ENCODE data around the gene MON1A. TPM values are rescaled to one million over a fixed set of nuclear protein-coding genes. Genes with fewer than 3 reads are reported as not detected.
"Not testable (repeated sequence)": the region's sequence is repeated elsewhere in the genome, so short reads cannot be mapped to it uniquely, and the experiment has no call there.

MON1A gene
- total RNA-seq, 1 donor, result 13.0 TPM

DNA sequence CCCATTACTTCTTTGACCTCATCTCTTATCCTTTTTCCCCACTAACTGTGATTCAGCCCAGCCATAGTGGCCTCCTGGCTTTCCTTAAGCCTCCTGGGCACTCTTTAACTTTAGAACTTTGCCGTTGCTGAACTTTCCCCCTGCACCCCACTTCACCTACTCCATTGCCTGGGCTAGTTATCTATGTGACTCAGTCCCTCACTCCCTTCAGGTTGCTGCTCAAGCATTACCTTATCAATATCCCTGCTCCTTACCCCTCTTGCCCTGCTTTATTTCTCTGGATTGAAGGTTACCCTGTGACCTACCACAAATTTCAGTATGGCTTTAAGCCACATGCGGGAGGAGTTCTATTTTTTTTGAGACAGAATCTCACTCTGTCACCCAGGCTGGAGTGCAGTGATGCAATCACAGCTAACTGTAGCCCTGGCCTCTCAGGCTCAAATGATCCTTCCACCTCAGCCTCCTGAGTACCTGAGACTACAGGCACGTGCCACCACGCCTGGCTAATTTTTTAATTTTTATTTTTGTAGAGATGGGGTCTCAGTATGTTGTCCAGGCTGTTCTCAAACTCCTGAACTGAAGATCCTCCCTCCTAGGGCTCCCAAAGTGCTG lies 3.4 kb downstream of the MON1A start:
- no peak overlapping the region for H3K4me2 ChIP-seq (ENCODE audit: insufficient read depth, low read length)
- H3K9me3 ChIP-seq (ENCODE audit: low read depth, low read length), result no peaks in the 10 kb centered on the region
- peaks cover 20% of the 10 kb centered on the region for H3K79me2 ChIP-seq (ENCODE audit: insufficient read depth, low read length)
- no peaks in the 10 kb centered on the region for H3K36me3 ChIP-seq (ENCODE audit: insufficient read depth, low read length)
- H3K4me3 ChIP-seq (ENCODE audit: insufficient read depth, low read length), result no peak overlapping the region
- DNase-seq (ENCODE audit: insufficient read length, low spot score, missing footprints), result no peak
- no peaks in the 10 kb centered on the region for H3K27me3 ChIP-seq (ENCODE audit: insufficient read depth, low read length)
- H4K20me1 ChIP-seq (ENCODE audit: insufficient read depth, low read length), result no peaks in the 10 kb centered on the region
- TF ChIP-seq, protein P1, sequence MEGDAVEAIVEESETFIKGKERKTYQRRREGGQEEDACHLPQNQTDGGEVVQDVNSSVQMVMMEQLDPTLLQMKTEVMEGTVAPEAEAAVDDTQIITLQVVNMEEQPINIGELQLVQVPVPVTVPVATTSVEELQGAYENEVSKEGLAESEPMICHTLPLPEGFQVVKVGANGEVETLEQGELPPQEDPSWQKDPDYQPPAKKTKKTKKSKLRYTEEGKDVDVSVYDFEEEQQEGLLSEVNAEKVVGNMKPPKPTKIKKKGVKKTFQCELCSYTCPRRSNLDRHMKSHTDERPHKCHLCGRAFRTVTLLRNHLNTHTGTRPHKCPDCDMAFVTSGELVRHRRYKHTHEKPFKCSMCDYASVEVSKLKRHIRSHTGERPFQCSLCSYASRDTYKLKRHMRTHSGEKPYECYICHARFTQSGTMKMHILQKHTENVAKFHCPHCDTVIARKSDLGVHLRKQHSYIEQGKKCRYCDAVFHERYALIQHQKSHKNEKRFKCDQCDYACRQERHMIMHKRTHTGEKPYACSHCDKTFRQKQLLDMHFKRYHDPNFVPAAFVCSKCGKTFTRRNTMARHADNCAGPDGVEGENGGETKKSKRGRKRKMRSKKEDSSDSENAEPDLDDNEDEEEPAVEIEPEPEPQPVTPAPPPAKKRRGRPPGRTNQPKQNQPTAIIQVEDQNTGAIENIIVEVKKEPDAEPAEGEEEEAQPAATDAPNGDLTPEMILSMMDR (IDR thresholded peaks at IDR 0.05; ENCODE audit: extremely low read depth, low read depth, low read length), result no peak
- no peak overlapping the region for H2AFZ ChIP-seq (ENCODE audit: low read length)
- no peak overlapping the region for H3K27ac ChIP-seq (ENCODE audit: low read depth, low read length)
- H3K4me1 ChIP-seq (ENCODE audit: insufficient read depth, low read length), result peaks cover 26% of the 10 kb centered on the region

DNA sequence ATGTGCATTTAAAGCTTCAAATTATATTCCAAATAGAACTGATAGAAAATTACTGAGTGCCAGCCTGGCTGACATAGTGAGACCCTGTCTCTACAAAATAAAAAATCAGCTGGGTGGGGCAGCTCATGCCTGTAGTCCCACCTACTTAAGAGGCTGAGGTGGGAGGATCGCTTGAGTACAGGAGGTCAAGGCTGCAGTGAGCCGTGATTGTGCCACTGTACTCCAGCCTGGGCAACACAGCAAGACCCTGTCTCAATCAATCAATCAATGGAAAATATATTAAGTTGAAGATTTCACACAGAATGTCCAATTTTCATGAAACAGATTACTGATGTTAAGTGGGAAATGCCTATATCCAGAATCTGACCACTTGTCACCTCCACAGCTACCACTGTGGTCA lies 4.1 kb downstream of the MON1A start:
- no peak for DNase-seq (ENCODE audit: insufficient read length, low spot score, missing footprints)
- Histone ChIP-seq H3K9me3 (ENCODE audit: low read depth, low read length) (no peaks in the 10 kb centered on the region), H3K36me3 (ENCODE audit: insufficient read depth, low read length) (no peaks in the 10 kb centered on the region), H2AFZ (ENCODE audit: low read length) (no peak overlapping the region), H3K27ac (ENCODE audit: low read depth, low read length) (no peak overlapping the region), H3K4me2 (ENCODE audit: insufficient read depth, low read length) (no peak overlapping the region), H4K20me1 (ENCODE audit: insufficient read depth, low read length) (no peaks in the 10 kb centered on the region), H3K4me3 (ENCODE audit: insufficient read depth, low read length) (no peak overlapping the region), H3K27me3 (ENCODE audit: insufficient read depth, low read length) (no peaks in the 10 kb centered on the region), H3K79me2 (ENCODE audit: insufficient read depth, low read length) (peaks cover 20% of the 10 kb centered on the region), H3K4me1 (ENCODE audit: insufficient read depth, low read length) (peaks cover 24% of the 10 kb centered on the region)
- TF ChIP-seq, protein P1 (IDR thresholded peaks at IDR 0.05; ENCODE audit: extremely low read depth, low read depth, low read length), result no peak

DNA sequence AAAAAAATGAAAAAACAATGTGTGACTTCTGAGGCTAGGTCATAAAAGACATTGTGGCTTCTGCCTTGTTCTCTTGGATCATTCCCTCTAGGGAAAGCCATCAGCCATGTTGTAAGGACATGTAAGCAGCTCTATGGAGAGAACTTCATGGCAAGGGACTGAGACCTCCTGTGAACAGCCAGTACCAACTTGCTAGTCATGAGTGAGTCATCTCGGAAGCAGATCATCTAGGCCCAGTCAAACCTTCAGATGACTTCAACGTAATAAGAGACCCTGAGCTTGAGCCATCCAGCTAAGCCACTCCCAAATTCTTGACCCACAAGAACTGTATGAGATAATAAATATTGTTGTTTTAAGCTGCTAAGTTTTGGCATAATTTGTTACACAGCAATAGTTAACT lies 4.9 kb downstream of the MON1A start:
- TF ChIP-seq, protein P1 (IDR thresholded peaks at IDR 0.05; ENCODE audit: extremely low read depth, low read depth, low read length), result no peak
- DNase-seq (ENCODE audit: insufficient read length, low spot score, missing footprints), result peak; percentile 83

DNA sequence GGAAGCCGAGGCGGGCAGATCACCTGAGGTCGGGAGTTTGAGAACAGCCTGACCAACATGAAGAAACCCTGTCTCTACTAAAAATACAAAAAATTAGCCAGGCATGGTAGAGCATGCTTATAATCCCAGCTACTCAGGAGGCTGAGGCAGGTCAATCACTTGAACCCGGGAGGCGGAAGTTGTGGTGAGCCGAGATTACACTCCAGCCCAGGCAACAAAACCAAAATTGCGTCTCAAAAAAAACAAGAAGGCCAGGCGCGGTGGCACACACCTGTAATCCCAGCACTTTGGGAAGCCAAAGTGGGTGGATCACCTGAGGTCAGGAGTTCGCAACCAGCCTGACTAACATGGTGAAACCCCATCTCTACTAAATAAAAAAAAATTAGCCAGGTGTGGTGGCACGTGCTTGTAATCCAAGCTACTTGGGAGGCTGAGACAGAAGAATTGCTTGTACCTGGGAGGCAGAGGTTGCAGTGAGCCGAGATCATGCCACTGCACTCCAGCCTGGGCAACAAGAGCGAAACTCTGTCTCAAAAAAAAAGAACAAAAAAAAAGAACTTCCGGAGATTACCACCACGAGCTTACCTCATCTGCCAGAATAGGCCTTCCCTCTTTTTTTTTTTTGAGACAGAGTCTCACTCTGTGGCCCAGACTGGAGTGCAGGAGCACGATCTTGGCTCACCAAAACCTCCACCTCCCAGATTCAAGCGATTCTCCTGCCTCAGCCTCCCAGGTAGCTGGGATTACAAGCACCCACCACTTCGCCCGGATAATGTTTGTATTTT lies 11.6 kb downstream of the MON1A start:
- not testable (repeated sequence) for H2AFZ ChIP-seq (ENCODE audit: low read length); H3K27ac ChIP-seq (ENCODE audit: low read depth, low read length); H3K9me3 ChIP-seq (ENCODE audit: low read depth, low read length); H3K27me3 ChIP-seq (ENCODE audit: insufficient read depth, low read length); H3K36me3 ChIP-seq (ENCODE audit: insufficient read depth, low read length); H3K4me3 ChIP-seq (ENCODE audit: insufficient read depth, low read length); H4K20me1 ChIP-seq (ENCODE audit: insufficient read depth, low read length); H3K4me2 ChIP-seq (ENCODE audit: insufficient read depth, low read length); H3K4me1 ChIP-seq (ENCODE audit: insufficient read depth, low read length); H3K79me2 ChIP-seq (ENCODE audit: insufficient read depth, low read length); DNase-seq (ENCODE audit: insufficient read length, low spot score, missing footprints)

More for the DNA sequence above, 4.9 kb downstream of the MON1A start:
- Histone ChIP-seq H3K4me1 (ENCODE audit: insufficient read depth, low read length) (peaks cover 16% of the 10 kb centered on the region), H3K27ac (ENCODE audit: low read depth, low read length) (peak overlapping the region; percentile 1), H4K20me1 (ENCODE audit: insufficient read depth, low read length) (no peaks in the 10 kb centered on the region), H2AFZ (ENCODE audit: low read length) (no peak overlapping the region), H3K36me3 (ENCODE audit: insufficient read depth, low read length) (no peaks in the 10 kb centered on the region), H3K4me2 (ENCODE audit: insufficient read depth, low read length) (no peak overlapping the region), H3K27me3 (ENCODE audit: insufficient read depth, low read length) (no peaks in the 10 kb centered on the region), H3K4me3 (ENCODE audit: insufficient read depth, low read length) (no peak overlapping the region), H3K79me2 (ENCODE audit: insufficient read depth, low read length) (peaks cover 20% of the 10 kb centered on the region), H3K9me3 (ENCODE audit: low read depth, low read length) (no peaks in the 10 kb centered on the region)
